OCI-LY3 (cell line): ENCODE data around the gene LRRC73.

Experiments
- H2AFZ ChIP-seq: fragments of 200-600, 300-600 bp; shearing (Covaris generic); 2 replicates; pipeline ENCODE4 v1.6.0; 2014; ENCODE audit warnings: antibody characterized with exemption, low read depth, low read length
- H3K27ac ChIP-seq: fragments of 200-600, 300-600 bp; sonication (generic); 2 replicates; pipeline ENCODE4 v1.5.1; 2014; ENCODE audit warnings: mild to moderate bottlenecking, low read length, moderate library complexity, mixed read lengths
- H3K27me3 ChIP-seq: fragments of 200-600, 300-600 bp; sonication (generic); 2 replicates; pipeline ENCODE4 v1.6.1; 2014; ENCODE audit warnings: low read depth, low read length, mixed read lengths
- H3K36me3 ChIP-seq: fragments of 200-600, 300-600 bp; sonication (generic); replicated peaks from 2 replicates; pipeline ENCODE3; 2014; ENCODE audit warnings: low read depth, low read length, mixed read lengths
- H3K4me1 ChIP-seq: fragments of 300-600, 200-600 bp; sonication (generic); 2 replicates; pipeline ENCODE4 v1.6.1; 2014; ENCODE audit warnings: low read length, mixed read lengths
- H3K4me2 ChIP-seq: fragments of 200-600, 300-600 bp; sonication (generic); 2 replicates; pipeline ENCODE4 v1.6.1; 2014; ENCODE audit warnings: low read length, mixed read lengths
- H3K4me3 ChIP-seq: fragments of 300-600, 200-600 bp; sonication (generic); 2 replicates; pipeline ENCODE4 v1.5.1; 2014; ENCODE audit warnings: antibody characterized with exemption, mild to moderate bottlenecking, low read length, moderate library complexity
- H3K79me2 ChIP-seq: fragments of 300-600, 200-600 bp; shearing (Covaris generic); 2 replicates; pipeline ENCODE4 v1.6.1; 2014; ENCODE audit warnings: mild to moderate bottlenecking, low read length, mixed read lengths
- H3K9ac ChIP-seq: fragments of 300-600, 200-600 bp; shearing (Covaris generic); 2 replicates; pipeline ENCODE4 v1.6.0; 2014; ENCODE audit warnings: mild to moderate bottlenecking, low read length, moderate library complexity
- H3K9me3 ChIP-seq: fragments of 200-600, 300-600 bp; shearing (Covaris generic); 2 replicates; pipeline ENCODE4 v1.6.1; 2014; ENCODE audit warnings: low read length, mixed read lengths; ENCODE audit not compliant: insufficient read depth
- H4K20me1 ChIP-seq: fragments of 200-600, 300-600 bp; sonication (generic); 2 replicates; pipeline ENCODE4 v1.6.1; 2016; ENCODE audit warnings: low read length, mixed read lengths; ENCODE audit not compliant: insufficient read depth
- EZH2phosphoT487 ChIP-seq: fragments of 200-600 bp; shearing (Covaris generic); IDR thresholded peaks from 2 replicates; pipeline ENCODE4 v1.6.1; 2018; ENCODE audit warnings: antibody characterized with exemption, mixed run types, low read depth
- TF ChIP-seq, protein P1 (sequence below): fragments of 200-600, 300-600 bp; sonication (generic); IDR thresholded peaks from 2 replicates; pipeline ENCODE4 v1.5.1; 2014; ENCODE audit warnings: antibody characterized with exemption, low read length, low read depth

Gene LRRC73

DNA sequence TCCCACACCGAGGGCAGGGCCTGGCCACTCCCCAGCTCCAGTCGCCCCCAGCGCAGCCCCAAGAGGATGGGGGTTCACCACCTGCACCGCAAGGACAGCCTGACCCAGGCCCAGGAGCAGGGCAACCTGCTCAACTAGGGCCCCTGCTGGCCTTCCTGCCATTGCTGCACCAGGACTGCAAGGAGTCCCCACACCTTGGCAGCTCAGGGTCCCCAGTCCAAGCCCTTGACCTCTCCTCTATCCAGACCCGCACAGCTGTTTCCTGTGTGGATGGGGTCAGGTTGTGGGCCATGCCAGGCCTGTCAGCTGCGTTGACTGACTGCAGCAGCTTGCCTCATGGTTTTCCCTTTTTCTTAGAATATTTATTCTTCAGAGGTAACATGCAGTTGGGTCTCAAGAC is 4.4 kb downstream of the LRRC73 start:
- peaks cover 7% of the 10 kb centered on the region for H3K27me3 ChIP-seq
- no peak overlapping the region for H3K4me2 ChIP-seq
- no peaks in the 10 kb centered on the region for H3K79me2 ChIP-seq
- no peaks in the 10 kb centered on the region for H3K9me3 ChIP-seq
- H3K27ac ChIP-seq: no peak overlapping the region
- H3K4me1 ChIP-seq: peaks cover 13% of the 10 kb centered on the region; the same call in 1 of the 2 replicates
- peaks cover 29% of the 10 kb centered on the region for H3K36me3 ChIP-seq
- no peak overlapping the region for H2AFZ ChIP-seq
- no peak overlapping the region for H3K4me3 ChIP-seq
- TF ChIP-seq, protein P1, sequence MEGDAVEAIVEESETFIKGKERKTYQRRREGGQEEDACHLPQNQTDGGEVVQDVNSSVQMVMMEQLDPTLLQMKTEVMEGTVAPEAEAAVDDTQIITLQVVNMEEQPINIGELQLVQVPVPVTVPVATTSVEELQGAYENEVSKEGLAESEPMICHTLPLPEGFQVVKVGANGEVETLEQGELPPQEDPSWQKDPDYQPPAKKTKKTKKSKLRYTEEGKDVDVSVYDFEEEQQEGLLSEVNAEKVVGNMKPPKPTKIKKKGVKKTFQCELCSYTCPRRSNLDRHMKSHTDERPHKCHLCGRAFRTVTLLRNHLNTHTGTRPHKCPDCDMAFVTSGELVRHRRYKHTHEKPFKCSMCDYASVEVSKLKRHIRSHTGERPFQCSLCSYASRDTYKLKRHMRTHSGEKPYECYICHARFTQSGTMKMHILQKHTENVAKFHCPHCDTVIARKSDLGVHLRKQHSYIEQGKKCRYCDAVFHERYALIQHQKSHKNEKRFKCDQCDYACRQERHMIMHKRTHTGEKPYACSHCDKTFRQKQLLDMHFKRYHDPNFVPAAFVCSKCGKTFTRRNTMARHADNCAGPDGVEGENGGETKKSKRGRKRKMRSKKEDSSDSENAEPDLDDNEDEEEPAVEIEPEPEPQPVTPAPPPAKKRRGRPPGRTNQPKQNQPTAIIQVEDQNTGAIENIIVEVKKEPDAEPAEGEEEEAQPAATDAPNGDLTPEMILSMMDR: no peak
- TF ChIP-seq EZH2phosphoT487: no peak
- H3K9ac ChIP-seq: no peak overlapping the region
- H4K20me1 ChIP-seq: no peaks in the 10 kb centered on the region

DNA sequence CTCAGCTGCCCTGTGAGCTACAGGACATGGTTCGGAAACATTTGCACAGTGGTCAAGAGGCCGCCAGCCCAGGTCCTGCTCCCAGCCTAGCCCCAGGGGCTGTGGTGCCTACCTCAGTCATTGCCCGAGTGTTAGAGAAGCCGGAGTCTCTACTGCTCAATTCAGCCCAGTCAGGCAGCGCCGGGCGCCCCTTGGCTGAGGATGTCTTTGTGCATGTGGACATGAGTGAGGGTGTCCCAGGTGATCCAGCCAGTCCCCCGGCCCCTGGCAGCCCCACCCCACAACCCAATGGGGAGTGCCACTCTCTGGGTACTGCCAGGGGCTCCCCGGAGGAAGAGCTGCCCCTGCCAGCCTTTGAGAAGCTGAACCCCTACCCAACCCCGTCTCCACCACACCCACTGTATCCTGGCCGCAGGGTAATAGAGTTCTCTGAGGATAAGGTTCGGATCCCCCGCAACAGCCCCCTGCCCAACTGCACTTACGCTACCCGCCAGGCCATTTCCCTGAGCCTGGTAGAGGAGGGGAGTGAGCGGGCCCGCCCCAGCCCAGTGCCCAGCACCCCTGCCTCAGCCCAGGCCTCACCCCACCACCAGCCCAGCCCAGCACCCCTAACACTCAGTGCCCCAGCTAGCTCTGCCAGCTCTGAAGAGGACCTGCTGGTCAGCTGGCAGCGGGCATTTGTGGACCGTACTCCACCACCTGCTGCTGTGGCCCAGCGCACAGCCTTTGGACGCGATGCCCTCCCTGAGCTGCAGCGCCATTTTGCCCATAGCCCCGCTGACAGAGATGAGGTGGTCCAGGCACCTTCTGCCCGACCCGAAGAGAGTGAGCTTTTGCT is 5.2 kb downstream of the LRRC73 start:
- Histone ChIP-seq H3K27ac (no peak overlapping the region), H3K4me3 (no peak overlapping the region), H3K4me1 (peaks cover 13% of the 10 kb centered on the region; the same call in 1 of the 2 replicates), H3K79me2 (no peaks in the 10 kb centered on the region), H3K9me3 (no peaks in the 10 kb centered on the region), H4K20me1 (no peaks in the 10 kb centered on the region), H3K27me3 (peaks cover 7% of the 10 kb centered on the region), H2AFZ (no peak overlapping the region), H3K4me2 (no peak overlapping the region), H3K36me3 (peaks cover 30% of the 10 kb centered on the region), H3K9ac (no peak overlapping the region)
- TF ChIP-seq, protein P1: no peak
- TF ChIP-seq EZH2phosphoT487: no peak

DNA sequence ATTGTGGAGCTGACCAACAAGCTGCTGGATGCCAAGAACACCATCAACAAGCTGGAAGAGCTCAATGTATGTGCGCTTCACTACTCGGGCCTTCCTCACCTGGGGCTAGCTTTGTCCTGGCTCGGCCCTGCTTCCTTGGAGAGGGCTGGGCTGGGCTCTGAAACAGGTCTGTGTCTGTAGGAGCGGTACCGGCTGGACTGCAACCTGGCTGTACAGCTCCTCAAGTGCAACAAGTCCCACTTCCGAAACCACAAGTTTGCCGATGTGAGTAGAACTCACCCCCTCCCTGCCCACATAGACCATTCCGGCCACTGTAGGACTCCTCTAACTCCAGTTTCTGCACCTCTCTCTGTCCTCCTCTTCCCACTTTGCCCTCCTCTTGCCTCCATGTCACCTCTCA is 6.7 kb downstream of the LRRC73 start:
- no peak overlapping the region for H3K9ac ChIP-seq
- H3K4me2 ChIP-seq: no peak overlapping the region
- H4K20me1 ChIP-seq: no peaks in the 10 kb centered on the region
- no peak overlapping the region for H3K4me3 ChIP-seq
- no peaks in the 10 kb centered on the region for H3K27me3 ChIP-seq
- no peaks in the 10 kb centered on the region for H3K79me2 ChIP-seq
- H3K27ac ChIP-seq: no peak overlapping the region
- TF ChIP-seq, protein P1: no peak
- TF ChIP-seq EZH2phosphoT487: no peak
- no peak overlapping the region for H2AFZ ChIP-seq
- H3K36me3 ChIP-seq: peaks cover 42% of the 10 kb centered on the region
- no peaks in the 10 kb centered on the region for H3K9me3 ChIP-seq
- H3K4me1 ChIP-seq: peaks cover 3% of the 10 kb centered on the region; the same call in 1 of the 2 replicates

DNA sequence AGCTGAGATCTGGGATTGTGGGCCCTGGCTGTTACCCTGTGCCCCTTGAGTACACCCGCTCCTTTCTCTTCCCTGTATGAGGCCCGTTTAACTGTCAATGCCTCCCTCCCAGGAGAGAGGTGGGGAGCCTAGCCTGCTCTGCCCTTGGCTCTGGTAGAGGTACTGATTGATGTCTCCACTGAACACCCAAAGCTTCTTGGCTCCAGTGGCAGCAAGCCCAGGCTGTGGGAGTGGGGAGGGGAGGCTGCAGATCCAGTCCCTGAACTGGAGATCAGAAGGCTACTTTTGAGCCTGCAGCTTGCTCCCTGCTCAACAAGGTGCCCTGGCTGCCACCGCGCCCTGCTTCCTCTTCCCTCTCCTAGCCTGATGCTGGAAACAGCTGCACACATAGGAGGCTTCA is 7.5 kb downstream of the LRRC73 start:
- Histone ChIP-seq H3K27ac (no peak overlapping the region), H3K79me2 (no peaks in the 10 kb centered on the region), H3K4me2 (no peak overlapping the region), H3K4me3 (no peak overlapping the region), H3K9me3 (no peaks in the 10 kb centered on the region), H4K20me1 (no peaks in the 10 kb centered on the region), H3K36me3 (peaks cover 48% of the 10 kb centered on the region), H2AFZ (no peak overlapping the region), H3K9ac (no peak overlapping the region), H3K27me3 (no peaks in the 10 kb centered on the region), H3K4me1 (peaks cover 3% of the 10 kb centered on the region; the same call in 1 of the 2 replicates)
- TF ChIP-seq EZH2phosphoT487: no peak
- TF ChIP-seq, protein P1: no peak
